T-helper 2 cell (primary cell): ENCODE data around the gene DNAH11.

Experiments
- DNase-seq, 5 experiments: peaks; one replicate each; pipeline versions ENCODE4 v3.0.0 to v3.0.0-alpha.2; 2012 to 2022

The DNAH11 gene

GRCh38 chr7:21939858-21940372 is 397.1 kb downstream of the DNAH11 start:
- DNase-seq: peak in 1 of 5 experiments; percentile 74

GRCh38 chr7:21941611-21942141 is 398.8 kb downstream of the DNAH11 start:
- DNase-seq: peak in 1 of 5 experiments; percentile 6

GRCh38 chr7:21942955-21943354 is 400.1 kb downstream of the DNAH11 start:
- DNase-seq: no peak

GRCh38 chr7:21943436-21943835 is 400.6 kb downstream of the DNAH11 start:
- no peak for DNase-seq

GRCh38 chr7:21944616-21945453 is 402.0 kb downstream of the DNAH11 start:
- DNase-seq: peak in 1 of 5 experiments; percentile 39

GRCh38 chr7:21945454-21946221 is 402.8 kb downstream of the DNAH11 start, which contains the start of gene CDCA7L:
Gene CDCA7L, minus strand, starts transcription at chr7:21945899. Its CDS starts 95 bp downstream, at chr7:21945804.
- DNase-seq: peak in 3 of 5 experiments; percentile 11 to 79 (median 31)

GRCh38 chr7:21946222-21946709 is 403.4 kb downstream of the DNAH11 start:
- no peak for DNase-seq

GRCh38 chr7:21947056-21947455 is 404.2 kb downstream of the DNAH11 start:
- no peak for DNase-seq

- DNase-seq: no peak
Observed at GRCh38 chr7:21947946-21948345, 405.1 kb downstream of the DNAH11 start.

GRCh38 chr7:21948364-21948763 is 405.5 kb downstream of the DNAH11 start:
- no peak for DNase-seq

GRCh38 chr7:21948887-21949540 is 406.2 kb downstream of the DNAH11 start:
- DNase-seq: peak in 1 of 5 experiments; percentile 6
